Stimulated activated CD8-positive, alpha-beta memory T cell treated with anti-CD3 and anti-CD28 coated beads, Interleukin-15, amount 100 ng/mL, for 48 hours (primary cell): Measurements from ENCODE around the gene SPINT2.

Experiments used
- DNase-seq, 2 donors: peaks; one replicate each; pipeline ENCODE4 v3.0.0-alpha.2; 2020; ENCODE audit warnings: low read depth in 2 of 2

SPINT2 gene

DNA sequence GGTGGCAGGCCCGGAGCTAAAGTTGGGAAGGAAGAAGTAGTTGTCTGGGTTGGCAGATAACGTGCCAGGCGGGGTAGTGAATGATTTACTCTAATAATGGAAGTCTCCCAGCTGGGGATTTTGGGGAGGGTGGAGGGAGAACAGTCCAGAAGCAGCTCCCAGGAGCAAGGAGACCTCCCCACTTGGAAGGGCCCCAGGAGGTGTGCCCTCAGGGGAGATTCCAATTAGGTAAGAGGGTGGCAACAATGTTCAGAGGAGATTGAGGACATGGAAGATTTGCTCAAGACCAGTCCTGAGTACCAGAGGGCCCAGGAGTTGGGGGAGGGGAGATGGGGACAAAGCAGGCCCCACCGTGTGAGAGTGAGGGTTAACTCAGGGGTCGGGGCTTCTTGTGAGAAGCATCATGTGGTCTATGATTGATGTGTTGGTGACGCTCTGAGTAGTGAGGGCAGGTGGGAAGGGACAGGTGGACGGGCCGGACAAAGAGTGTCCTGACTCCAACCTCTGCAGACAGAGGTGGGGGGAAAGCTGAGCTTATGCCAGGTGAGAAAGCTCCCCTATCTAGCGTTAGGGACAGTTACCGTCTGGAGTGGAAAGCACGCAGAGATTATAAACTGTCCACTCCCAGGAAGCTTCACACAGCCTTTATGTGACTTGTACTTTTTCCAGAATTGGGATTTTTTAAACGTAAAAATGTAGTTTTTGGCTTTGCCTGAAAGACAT, 3.5 kb downstream of the SPINT2 start:
- DNase-seq, result no peak

DNA sequence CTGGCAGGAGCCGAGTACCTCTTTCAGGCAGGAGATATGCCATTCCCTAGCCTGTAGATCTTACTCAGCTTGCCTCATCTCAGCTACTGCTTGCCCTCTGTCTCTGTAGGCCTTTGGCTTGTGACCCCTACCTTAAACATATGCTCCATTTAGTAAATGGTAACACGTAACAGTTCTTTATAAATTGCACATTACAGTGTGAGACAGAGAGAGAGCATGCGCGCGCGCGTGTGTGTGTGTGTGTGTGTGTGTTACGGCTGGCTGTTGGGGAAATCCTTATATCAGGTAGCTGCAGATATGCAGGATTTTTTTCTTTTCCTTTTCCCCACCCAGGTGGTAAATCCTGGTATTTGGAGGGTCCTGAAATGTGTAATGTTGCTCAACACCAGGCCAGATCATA, 4.2 kb downstream of the SPINT2 start:
- DNase-seq, result no peak

DNA sequence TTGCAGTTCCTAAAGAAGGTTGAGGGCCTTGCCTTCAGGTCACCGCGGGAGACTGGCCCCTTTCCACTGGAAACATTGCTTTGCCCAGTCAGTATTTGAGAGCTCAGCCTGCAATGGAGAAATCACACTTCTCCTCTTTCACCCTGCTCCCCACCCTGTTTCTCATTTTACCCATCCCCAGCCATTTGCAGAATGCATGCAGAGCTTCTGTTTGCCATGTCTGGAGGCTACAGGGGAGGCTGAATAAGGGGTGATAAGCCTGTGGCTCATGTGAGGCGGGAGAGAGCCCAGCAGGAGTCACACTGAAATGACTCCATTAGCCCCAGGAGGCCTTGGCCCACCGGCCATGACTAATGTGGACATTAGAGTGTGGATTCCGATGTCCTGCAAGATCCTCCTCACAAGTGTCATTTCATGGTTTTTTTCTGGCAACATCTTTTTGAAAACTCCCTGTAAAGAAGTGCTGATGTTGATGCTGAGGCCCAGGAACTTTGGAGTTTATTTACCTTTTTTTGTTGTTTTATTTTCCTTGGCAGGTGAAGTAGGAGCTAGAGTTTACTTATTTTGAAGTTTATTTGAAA, 6.3 kb downstream of the SPINT2 start:
- DNase-seq, result no peak

DNA sequence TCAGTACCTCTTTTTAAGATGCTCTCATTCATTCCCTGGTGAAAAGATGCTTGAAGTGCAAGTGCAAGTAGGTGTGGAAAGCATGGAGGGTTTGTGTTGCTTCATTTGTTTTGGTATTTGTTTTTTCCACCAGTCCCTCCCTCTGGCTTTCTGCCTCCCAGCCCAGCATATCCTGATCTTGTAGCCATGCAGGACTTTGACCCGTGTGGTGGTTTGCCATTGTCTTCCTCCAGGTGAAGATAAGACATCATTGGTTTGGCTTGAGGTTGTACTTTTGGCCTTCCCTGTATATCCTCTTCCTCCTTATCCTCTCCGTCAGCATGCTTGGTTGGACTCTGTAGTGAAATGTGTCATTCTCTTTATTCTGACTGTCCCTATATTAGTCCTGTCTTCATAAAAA, 9.1 kb downstream of the SPINT2 start:
- DNase-seq, result no peak

DNA sequence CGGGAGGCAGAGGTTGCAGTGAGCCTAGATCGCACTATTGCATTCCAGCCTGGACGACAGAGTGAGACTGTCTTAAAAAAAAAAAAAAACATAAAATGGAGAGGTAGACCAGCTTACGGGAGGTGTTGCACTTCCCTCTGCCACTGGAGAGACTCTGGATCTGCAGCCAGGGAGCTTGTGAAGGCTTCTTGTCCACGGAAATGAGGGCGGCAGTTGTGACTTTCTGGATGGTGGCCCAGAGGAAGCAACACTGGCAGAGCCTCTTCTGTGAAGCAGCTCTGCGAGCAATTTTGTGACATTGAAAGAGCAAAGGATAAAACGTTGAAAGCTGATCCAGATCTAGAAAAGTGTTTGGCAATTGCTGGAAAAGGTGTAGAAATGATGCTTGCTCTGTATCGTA, 10.4 kb downstream of the SPINT2 start:
- no peak for DNase-seq

DNA sequence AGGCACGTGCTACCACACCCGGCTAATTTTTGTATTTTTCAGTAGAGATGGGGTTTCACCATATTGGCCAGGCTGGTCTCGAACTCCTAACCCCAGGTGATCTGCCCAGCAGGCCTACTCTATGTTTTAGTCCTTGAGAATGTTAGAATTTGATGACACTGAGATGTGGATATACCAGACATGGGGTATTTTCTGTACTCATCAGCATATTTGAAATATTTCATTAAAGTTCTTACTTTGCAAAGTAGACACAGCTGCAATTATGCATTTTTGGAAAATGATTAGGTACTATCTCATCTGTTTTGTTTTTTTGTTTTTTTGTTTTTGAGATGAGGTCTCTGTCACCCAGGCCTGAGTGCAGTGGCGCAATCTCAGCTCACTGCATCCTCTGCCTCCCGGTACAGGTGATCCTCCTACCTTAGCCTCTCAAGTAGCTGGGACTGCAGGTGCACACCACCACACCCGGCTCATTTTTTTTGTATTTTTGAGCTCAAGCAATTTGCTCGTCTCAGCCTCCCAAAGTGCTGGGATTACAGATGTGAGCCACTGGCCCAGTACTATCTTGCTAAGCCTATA, 12.7 kb downstream of the SPINT2 start:
- DNase-seq, result no peak

DNA sequence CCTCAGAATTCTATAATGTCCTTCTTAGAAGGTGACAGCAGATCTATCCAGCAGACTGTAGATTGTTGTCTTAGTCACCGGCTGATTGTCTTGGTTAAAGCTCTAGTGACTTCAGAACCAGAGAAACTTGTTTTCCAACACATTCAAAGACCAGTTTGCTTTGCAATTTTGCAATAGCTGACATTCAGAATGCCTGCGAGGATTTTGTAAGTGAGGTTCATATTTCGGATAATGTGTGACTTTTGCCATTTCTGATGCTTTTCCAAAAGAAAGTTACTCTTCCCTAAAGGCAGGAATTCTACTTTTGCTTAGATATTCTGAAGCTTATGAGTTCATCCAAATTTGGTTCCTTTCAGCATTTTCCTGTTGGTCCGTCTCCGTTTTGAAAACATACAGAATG, 13.2 kb downstream of the SPINT2 start:
- no peak for DNase-seq

DNA sequence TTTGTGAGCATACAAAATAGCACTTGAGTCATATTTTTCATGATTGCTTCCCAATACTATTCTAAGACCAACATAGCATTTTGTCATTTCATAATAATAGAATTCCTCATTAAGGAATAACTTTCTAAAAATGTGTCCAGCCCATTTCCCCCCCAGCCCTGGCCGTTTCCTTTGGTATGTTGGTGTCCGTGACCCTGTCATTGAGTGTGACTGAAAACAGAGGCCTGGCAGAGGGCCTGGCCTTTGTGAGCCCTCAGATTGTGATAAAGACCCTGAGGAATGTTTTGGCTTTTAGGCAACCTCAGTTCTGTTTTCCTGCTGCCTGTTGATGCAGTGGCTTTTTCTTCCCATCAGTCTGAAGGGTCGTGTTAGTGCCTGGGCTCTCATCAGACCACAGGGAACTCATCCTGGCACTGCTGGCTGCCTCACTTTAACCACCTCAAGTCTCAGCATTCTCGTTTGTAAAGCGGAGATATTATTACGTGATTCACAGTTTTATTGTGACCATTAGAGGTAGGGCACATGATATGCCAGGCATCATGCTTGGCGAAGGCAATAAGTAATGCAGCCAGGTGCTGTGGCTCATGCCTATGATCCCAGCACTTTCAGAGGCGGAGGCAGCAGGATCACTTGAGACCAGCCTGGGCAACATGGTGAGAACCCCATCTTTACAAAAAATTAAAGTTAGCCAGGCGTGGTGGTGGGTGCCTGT, 13.8 kb downstream of the SPINT2 start:
- no peak for DNase-seq

DNA sequence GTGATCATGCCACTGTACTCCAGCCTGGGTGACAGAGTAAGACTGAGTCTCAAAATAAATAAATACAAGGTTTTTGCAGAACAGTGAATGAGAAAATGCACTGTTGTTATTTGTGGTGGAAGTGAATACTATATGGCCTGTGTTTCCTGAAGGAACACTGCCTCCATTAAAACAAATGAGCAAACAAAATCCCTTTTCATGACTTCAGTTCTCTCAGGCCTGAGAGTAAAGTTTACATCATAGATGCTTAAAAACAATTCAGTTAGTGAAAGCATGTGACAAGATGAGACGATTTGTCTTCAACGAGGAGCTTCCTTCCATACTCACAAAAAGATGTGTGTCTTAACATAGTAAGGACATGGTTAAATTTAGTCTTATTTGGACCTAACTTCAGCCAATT, 14.4 kb downstream of the SPINT2 start:
- no peak for DNase-seq

DNA sequence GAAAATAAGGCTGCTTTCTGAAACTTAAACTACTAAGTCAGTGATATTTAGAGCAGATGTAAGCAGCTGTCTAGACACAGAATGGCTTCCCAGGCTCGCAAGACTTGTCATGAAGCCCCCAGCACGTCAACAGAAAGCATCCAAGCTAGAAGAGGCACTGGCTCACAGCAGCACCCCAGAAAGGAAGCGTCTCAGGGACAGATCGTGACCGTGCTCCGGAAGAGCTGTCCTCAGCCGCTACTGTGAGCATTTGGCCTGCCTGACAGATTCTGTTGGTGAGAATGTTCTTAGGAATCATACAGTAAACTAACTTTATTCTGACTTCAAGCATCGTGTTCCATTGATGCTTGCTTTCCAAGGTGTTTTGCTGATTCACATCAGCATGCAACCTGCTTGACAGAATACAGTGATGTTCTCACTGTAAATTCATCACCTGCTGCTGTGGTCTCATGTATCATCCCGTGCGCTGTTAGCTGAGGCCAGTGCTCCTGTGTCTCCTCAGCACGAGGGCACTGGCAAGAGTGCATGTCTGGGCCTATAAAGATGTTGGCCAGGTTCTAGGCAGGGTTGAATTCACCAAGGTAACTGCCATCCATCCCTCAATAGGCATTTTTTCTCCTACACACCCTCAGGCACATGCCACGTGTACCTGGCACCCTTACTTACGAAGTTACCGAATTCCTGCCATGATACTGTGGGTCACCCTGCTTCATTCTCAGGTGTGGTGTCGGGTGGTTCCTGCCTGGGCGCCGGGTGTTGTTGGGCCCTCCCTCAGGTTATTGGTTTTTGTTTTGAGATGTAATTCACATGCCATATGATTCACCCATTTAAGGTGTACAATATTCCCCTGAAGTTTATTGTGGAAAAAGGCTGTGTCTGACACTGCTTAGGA, 15.9 kb downstream of the SPINT2 start:
- no peak for DNase-seq

DNA sequence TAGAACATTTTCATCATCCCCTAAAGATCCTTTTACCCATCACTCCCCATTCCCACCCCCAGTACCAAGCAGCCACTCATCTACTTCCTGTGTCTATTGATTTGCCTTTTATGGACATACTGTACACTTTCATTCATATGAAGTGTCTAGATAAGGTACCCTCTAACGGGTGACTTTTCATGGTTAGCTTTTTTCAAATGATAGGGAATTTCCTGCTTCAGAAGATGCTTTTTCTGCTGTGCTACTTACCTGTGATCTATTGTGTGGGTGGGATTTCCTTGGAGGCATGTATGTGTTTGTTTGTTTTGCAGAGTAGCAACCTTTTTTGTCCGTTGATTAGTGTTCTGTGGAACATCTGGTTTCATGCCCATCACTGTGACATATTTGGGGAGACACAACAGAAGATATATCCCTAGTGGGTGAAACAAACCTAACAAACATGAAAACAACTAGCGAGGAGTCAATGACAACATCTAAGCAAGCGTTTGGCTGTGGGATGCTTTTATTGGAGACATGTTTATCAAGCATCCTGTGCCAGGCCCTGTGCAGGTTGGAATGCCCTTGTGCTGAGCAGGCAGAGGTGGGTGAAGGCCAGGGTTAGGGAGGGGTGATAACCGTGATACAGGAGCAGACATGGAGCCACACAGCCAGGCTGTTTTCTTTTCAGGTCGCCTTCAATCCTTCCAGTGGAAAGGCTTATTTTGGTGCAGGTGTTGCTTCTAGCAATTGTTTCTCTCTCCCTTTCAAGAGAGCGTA, 17.6 kb downstream of the SPINT2 start:
- DNase-seq, result no peak

DNA sequence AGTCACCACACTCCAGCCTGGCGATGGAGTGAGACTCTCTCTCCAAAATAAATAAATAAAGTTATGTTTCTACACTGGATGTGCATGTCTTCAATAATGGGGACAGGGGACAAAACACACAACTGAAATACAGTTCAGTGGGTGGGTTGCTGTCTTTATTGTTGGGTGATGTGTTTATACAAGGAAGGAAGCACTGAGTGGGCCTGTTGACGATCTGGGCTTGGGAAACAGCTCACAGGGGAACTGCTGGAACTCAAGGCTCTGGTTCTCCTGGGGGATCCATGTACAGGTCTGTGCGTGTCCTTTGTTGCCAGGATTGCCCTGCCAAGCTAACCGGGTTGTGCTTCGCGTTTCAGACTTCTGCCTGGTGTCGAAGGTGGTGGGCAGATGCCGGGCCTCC, 18.9 kb downstream of the SPINT2 start:
- DNase-seq, result no peak

DNA sequence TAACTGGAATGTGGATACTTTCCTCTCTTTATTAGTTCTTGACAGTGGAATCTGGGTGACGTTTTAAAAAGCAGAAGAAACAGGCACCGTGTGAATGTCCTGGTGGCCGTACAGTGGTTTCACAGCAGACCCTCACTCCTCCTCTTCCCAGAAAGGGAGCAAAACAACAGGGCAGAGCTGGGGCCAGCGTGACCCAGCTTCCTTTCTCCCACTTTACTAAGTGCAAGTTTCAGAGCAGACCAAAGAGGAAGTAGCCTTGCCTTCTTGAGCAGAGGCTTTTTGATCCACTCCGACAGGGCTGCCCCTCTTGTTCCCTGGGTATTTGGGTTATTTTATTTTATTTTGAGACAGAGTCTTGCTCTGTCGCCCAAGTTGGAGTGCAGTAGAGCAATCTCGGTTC, 20.0 kb downstream of the SPINT2 start:
- no peak for DNase-seq

DNA sequence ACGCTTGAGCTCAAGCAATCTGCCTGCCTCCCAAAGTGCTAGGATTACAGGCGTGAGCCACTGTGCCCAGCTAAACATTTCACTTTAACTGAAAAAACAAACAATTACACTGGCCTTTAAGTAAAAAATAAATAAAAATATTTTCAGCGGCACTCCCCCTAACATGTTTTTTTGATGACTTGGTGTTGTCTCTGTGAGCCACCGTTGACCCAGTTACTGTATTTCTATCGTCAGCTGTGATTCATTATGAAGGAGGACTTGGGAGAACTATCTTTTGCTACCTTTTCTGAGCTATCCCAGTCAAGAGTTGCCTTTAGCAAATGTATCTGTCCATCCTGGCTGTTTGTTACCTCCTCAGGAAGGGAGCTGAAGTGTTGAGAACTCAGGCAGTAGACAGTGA, 21.2 kb downstream of the SPINT2 start:
- DNase-seq, result no peak

DNA sequence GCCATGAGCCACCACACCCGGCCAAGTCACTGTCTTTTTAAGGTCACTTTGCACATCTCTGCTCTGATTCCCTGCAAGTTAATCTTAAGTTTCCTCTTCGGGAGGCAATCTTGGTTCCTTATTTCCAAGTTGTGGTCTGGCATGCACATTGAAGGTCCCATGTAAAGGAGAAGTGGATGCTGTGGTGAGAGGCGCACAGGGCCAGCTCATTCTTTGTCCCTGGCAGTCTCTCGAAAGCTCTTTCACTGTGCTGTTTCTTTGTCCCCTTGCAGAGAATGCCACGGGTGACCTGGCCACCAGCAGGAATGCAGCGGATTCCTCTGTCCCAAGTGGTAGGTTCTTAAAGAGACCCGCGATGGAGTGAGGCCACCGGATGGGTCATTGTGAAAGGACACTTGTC, 23.2 kb downstream of the SPINT2 start:
- DNase-seq, result no peak

DNA sequence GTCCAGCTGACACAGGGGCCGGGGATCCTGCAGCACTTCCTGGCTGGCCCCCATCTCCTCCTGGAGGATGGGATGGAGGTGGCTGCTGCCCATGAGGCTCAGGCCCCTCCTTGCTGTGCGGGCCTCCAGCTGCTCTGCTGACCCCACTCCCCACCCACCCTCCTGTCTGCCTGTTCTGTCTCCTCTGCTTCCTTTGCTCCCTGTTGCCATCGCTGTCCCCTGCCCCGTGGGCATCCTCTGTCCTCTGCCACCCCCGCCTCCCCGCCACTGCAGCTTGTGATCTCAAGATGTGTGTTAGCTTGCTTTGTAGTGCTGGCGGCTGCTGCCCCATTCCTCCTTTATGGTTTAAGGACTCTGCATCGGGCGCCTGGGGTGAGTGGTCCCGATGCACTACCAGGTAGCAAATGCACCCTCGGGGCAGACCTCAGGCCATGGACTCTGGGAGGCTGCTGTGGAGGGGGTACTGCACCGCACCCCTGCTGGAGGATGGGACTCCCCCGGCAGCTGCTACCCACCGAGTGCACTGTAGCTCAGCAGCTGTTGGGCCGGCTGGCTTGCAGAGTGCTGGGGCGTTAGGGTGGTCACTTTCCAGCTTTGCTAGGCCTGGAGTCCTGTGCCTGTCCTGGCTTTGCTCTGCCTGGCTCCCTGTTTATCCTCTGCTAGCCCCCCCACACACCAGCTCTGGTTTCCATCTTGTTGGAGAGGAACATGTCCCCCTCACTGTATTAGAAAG, 23.9 kb downstream of the SPINT2 start:
- DNase-seq, result no peak

DNA sequence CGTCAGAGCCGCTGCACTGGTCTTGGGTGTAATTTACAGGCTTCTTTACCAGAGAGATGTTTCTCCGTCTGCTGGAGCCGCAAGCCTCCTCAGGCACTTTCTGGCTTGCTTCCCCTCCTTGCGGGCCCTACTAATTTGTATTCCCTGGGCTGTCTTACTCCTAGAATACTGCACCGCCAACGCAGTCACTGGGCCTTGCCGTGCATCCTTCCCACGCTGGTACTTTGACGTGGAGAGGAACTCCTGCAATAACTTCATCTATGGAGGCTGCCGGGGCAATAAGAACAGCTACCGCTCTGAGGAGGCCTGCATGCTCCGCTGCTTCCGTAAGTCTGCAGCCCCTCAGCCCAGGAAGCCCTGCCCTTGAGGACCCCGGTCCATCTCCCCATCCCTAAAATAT, 25.6 kb downstream of the SPINT2 start:
- DNase-seq, result no peak

DNA sequence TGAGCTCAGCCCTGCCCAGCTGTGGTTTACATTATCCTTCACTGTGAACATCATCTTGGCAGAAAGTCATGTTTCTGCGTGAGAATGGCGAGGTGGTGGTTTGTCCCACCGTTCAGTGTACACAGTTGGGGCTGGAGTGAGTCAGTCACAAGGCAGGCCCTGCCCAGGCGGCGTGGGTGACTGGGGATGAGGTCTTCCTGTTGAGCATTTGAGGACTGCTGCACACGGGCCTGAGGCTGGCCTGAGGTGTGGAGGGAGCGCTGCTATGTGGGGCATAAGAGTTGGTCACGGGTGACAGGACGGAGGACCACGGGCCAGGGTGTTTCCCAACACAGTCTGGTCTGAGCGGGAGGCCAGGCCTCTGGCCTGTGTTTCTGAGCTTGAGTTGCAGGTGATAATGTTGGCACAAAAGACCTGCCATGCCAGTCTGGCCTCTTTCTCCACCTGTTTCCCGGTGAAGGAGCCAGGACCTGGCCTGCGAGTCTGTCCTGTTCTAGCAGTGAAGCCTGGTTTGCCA, 26.3 kb downstream of the SPINT2 start:
- DNase-seq, result no peak

DNA sequence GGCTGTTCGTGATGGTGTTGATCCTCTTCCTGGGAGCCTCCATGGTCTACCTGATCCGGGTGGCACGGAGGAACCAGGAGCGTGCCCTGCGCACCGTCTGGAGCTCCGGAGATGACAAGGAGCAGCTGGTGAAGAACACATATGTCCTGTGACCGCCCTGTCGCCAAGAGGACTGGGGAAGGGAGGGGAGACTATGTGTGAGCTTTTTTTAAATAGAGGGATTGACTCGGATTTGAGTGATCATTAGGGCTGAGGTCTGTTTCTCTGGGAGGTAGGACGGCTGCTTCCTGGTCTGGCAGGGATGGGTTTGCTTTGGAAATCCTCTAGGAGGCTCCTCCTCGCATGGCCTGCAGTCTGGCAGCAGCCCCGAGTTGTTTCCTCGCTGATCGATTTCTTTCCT, 27.5 kb downstream of the SPINT2 start:
- no peak for DNase-seq

DNA sequence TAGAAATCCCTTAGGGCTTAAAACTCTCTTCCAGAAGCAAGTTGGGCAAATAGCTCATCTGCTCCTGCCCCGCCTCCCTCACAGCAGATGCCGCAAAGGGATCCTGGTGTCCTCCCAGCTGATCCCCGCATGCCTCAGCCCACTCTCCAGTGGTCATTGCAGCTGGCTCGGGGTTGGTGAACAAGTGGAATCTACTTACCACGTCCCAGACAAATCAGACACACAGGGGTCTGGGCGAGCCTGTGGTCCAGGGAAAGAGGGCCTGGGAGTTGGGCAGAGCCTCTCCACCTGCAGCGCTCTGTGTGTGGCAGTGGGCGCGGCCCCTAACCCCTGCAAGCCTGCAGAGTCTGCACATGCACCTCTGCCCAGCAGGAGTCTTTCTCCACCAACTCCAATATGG, 28.9 kb downstream of the SPINT2 start:
- no peak for DNase-seq
